Activated naive CD8-positive, alpha-beta T cell treated with anti-CD3 and anti-CD28 coated beads, Interleukin-2, amount 50 U/mL, for 24 hours (primary cell): ENCODE measurements around the gene OLFML2B.

Experiments
- ATAC-seq: fragments of 150-1000 bp; cut with Tn5 transposase; one replicate; pipeline ENCODE4 v1.10.0; 2021
- DNase-seq: peaks from one replicate; pipeline ENCODE4 v3.0.0; 2021
- H3K27ac Mint-ChIP-seq: one replicate; pipeline ENCODE4 v1.8.0; 2021; ENCODE audit warnings: mild to moderate bottlenecking, mixed read lengths
- H3K27me3 Mint-ChIP-seq: one replicate; pipeline ENCODE4 v1.8.0; 2021; ENCODE audit warnings: mixed read lengths
- H3K36me3 Mint-ChIP-seq: one replicate; pipeline ENCODE4 v1.8.0; 2021; ENCODE audit warnings: low read depth, mixed read lengths
- H3K4me1 Mint-ChIP-seq: one replicate; pipeline ENCODE4 v1.8.0; 2021; ENCODE audit warnings: mixed read lengths
- H3K4me3 Mint-ChIP-seq: one replicate; pipeline ENCODE4 v1.8.0; 2021; ENCODE audit warnings: mild to moderate bottlenecking, moderate library complexity, mixed read lengths
- H3K9me3 Mint-ChIP-seq: one replicate; pipeline ENCODE4 v1.8.0; 2021; ENCODE audit warnings: mixed read lengths

OLFML2B gene

GRCh38 chr1:162006081-162006480 lies 17.6 kb downstream of the OLFML2B start:
- Mint-ChIP-seq H3K36me3 (no peaks in the 10 kb centered on the region), H3K9me3 (no peaks in the 10 kb centered on the region), H3K4me1 (peaks cover 2% of the 10 kb centered on the region), H3K27me3 (peaks cover 3% of the 10 kb centered on the region), H3K4me3 (no peak overlapping the region), H3K27ac (no peak overlapping the region)
- no peak for DNase-seq
- no peak for ATAC-seq

- H3K4me3 Mint-ChIP-seq, result no peak overlapping the region
- ATAC-seq (no peak), DNase-seq (no peak)
- no peaks in the 10 kb centered on the region for H3K36me3 Mint-ChIP-seq
- no peaks in the 10 kb centered on the region for H3K9me3 Mint-ChIP-seq
- peaks cover 3% of the 10 kb centered on the region for H3K27me3 Mint-ChIP-seq
- H3K27ac Mint-ChIP-seq, result no peak overlapping the region
- H3K4me1 Mint-ChIP-seq, result peaks cover 2% of the 10 kb centered on the region
Observed at GRCh38 chr1:162004441-162004950, 19.2 kb downstream of the OLFML2B start.

GRCh38 chr1:162003830-162004215 lies 19.8 kb downstream of the OLFML2B start:
- H3K4me3 Mint-ChIP-seq, result no peak overlapping the region
- H3K4me1 Mint-ChIP-seq, result peaks cover 2% of the 10 kb centered on the region
- ATAC-seq (no peak), DNase-seq (no peak)
- H3K36me3 Mint-ChIP-seq, result no peaks in the 10 kb centered on the region
- peaks cover 3% of the 10 kb centered on the region for H3K27me3 Mint-ChIP-seq
- no peaks in the 10 kb centered on the region for H3K9me3 Mint-ChIP-seq
- no peak overlapping the region for H3K27ac Mint-ChIP-seq

- Mint-ChIP-seq H3K27me3 (peaks cover 3% of the 10 kb centered on the region), H3K9me3 (no peaks in the 10 kb centered on the region), H3K27ac (no peak overlapping the region), H3K4me1 (peaks cover 2% of the 10 kb centered on the region), H3K36me3 (no peaks in the 10 kb centered on the region), H3K4me3 (no peak overlapping the region)
- no peak for DNase-seq
- ATAC-seq, result no peak
Observed at GRCh38 chr1:162003061-162003829, 20.4 kb downstream of the OLFML2B start.

- Mint-ChIP-seq H3K9me3 (no peaks in the 10 kb centered on the region), H3K27me3 (peaks cover 3% of the 10 kb centered on the region), H3K36me3 (no peaks in the 10 kb centered on the region), H3K4me3 (no peak overlapping the region), H3K27ac (no peak overlapping the region), H3K4me1 (peaks cover 2% of the 10 kb centered on the region)
- ATAC-seq, result no peak
- no peak for DNase-seq
Observed at GRCh38 chr1:162000053-162000420, 23.6 kb downstream of the OLFML2B start.

- no peak for ATAC-seq
- Mint-ChIP-seq H3K36me3 (no peaks in the 10 kb centered on the region), H3K9me3 (no peaks in the 10 kb centered on the region), H3K4me3 (no peak overlapping the region), H3K4me1 (peaks cover 2% of the 10 kb centered on the region), H3K27ac (no peak overlapping the region), H3K27me3 (peaks cover 3% of the 10 kb centered on the region)
- no peak for DNase-seq
Observed at GRCh38 chr1:161999301-162000052, 24.2 kb downstream of the OLFML2B start.

- Mint-ChIP-seq H3K27me3 (peaks cover 3% of the 10 kb centered on the region), H3K27ac (no peak overlapping the region), H3K4me1 (peaks cover 2% of the 10 kb centered on the region), H3K4me3 (no peak overlapping the region), H3K9me3 (no peaks in the 10 kb centered on the region), H3K36me3 (no peaks in the 10 kb centered on the region)
- DNase-seq (no peak), ATAC-seq (no peak)
Observed at GRCh38 chr1:161998811-161999210, 24.9 kb downstream of the OLFML2B start.

GRCh38 chr1:161997152-161997551 lies 26.5 kb downstream of the OLFML2B start:
- no peaks in the 10 kb centered on the region for H3K36me3 Mint-ChIP-seq
- H3K27me3 Mint-ChIP-seq, result no peaks in the 10 kb centered on the region
- H3K27ac Mint-ChIP-seq, result no peak overlapping the region
- no peak overlapping the region for H3K4me3 Mint-ChIP-seq
- ATAC-seq, result no peak
- H3K4me1 Mint-ChIP-seq, result no peaks in the 10 kb centered on the region
- no peaks in the 10 kb centered on the region for H3K9me3 Mint-ChIP-seq
- no peak for DNase-seq

GRCh38 chr1:161994175-161994668 lies 29.4 kb downstream of the OLFML2B start:
- DNase-seq (no peak), ATAC-seq (no peak)
- Mint-ChIP-seq H3K4me1 (no peaks in the 10 kb centered on the region), H3K4me3 (no peak overlapping the region), H3K36me3 (no peaks in the 10 kb centered on the region), H3K27me3 (no peaks in the 10 kb centered on the region), H3K27ac (no peak overlapping the region), H3K9me3 (no peaks in the 10 kb centered on the region)

GRCh38 chr1:161993576-161993975 lies 30.1 kb downstream of the OLFML2B start:
- Mint-ChIP-seq H3K27me3 (no peaks in the 10 kb centered on the region), H3K4me3 (no peak overlapping the region), H3K27ac (no peak overlapping the region), H3K4me1 (no peaks in the 10 kb centered on the region), H3K9me3 (no peaks in the 10 kb centered on the region), H3K36me3 (no peaks in the 10 kb centered on the region)
- no peak for DNase-seq
- no peak for ATAC-seq

GRCh38 chr1:161989786-161990185 lies 33.9 kb downstream of the OLFML2B start:
- Mint-ChIP-seq H3K27me3 (no peaks in the 10 kb centered on the region), H3K36me3 (peaks cover 2% of the 10 kb centered on the region), H3K4me1 (no peaks in the 10 kb centered on the region), H3K4me3 (no peak overlapping the region), H3K27ac (no peak overlapping the region), H3K9me3 (peaks cover 7% of the 10 kb centered on the region)
- ATAC-seq (no peak), DNase-seq (no peak)

- Mint-ChIP-seq H3K4me3 (no peak overlapping the region), H3K4me1 (no peaks in the 10 kb centered on the region), H3K36me3 (peaks cover 2% of the 10 kb centered on the region), H3K27ac (no peak overlapping the region), H3K9me3 (peaks cover 7% of the 10 kb centered on the region), H3K27me3 (no peaks in the 10 kb centered on the region)
- DNase-seq, result no peak
- no peak for ATAC-seq
Observed at GRCh38 chr1:161989108-161989507, 34.6 kb downstream of the OLFML2B start.

- ATAC-seq (no peak), DNase-seq (no peak)
- peaks cover 2% of the 10 kb centered on the region for H3K36me3 Mint-ChIP-seq
- no peaks in the 10 kb centered on the region for H3K4me1 Mint-ChIP-seq
- H3K4me3 Mint-ChIP-seq, result no peak overlapping the region
- H3K27ac Mint-ChIP-seq, result no peak overlapping the region
- no peaks in the 10 kb centered on the region for H3K27me3 Mint-ChIP-seq
- peaks cover 7% of the 10 kb centered on the region for H3K9me3 Mint-ChIP-seq
Observed at GRCh38 chr1:161988413-161988812, 35.3 kb downstream of the OLFML2B start.

- Mint-ChIP-seq H3K36me3 (peaks cover 2% of the 10 kb centered on the region), H3K27me3 (no peaks in the 10 kb centered on the region), H3K27ac (no peak overlapping the region), H3K4me1 (no peaks in the 10 kb centered on the region), H3K4me3 (no peak overlapping the region), H3K9me3 (peaks cover 7% of the 10 kb centered on the region)
- DNase-seq, result no peak
- ATAC-seq, result no peak
Observed at GRCh38 chr1:161987872-161988271, 35.8 kb downstream of the OLFML2B start.

GRCh38 chr1:161987303-161987702 lies 36.4 kb downstream of the OLFML2B start:
- Mint-ChIP-seq H3K27me3 (no peaks in the 10 kb centered on the region), H3K27ac (no peak overlapping the region), H3K36me3 (peaks cover 2% of the 10 kb centered on the region), H3K9me3 (peaks cover 7% of the 10 kb centered on the region), H3K4me1 (no peaks in the 10 kb centered on the region), H3K4me3 (no peak overlapping the region)
- DNase-seq (no peak), ATAC-seq (no peak)
